Measurements from ENCODE around the gene ATG4D. TPM values are rescaled to one million over a fixed set of nuclear protein-coding genes. Genes with fewer than 3 reads are reported as not detected.

Gene ATG4D
- total and polyA plus RNA-seq, 2 of the 4 experiments (the other 2 are of a cell fraction): 8.2 to 21.8 TPM

- H3K9me1 ChIP-seq (ENCODE audit: insufficient read depth, low read length): no peaks in the 10 kb centered on the region
- in situ Hi-C loops (cut with MboI; ENCODE audit: low sequenced_read_pairs) (no loop called here), intact Hi-C loops (cut with micrococcal nuclease) (no loop called here), dilution Hi-C loops (cut with HindIII; ENCODE audit: low sequenced_read_pairs, unreplicated experiment) (no loop called here)
- H4K91ac ChIP-seq (ENCODE audit: insufficient read depth, low read depth, low read length): no peak overlapping the region
- H3K23ac ChIP-seq (ENCODE audit: low read depth, low read length): no peak overlapping the region
- H2AK9ac ChIP-seq (replicated peaks; ENCODE audit: low read depth, low read length, poor library complexity): no peak overlapping the region
- BruUV-seq (replicated peaks): no TSS peak
- no peak overlapping the region for H2BK5ac ChIP-seq (ENCODE audit: low read depth, low read length, poor library complexity, severe bottlenecking)
- no peak overlapping the region for H3K27ac ChIP-seq (ENCODE audit: insufficient read depth, low read length)
- no peak overlapping the region for H2BK120ac ChIP-seq (ENCODE audit: low read depth, low read length)
- H2AFZ ChIP-seq (replicated peaks; ENCODE audit: low read length, poor library complexity): no peak overlapping the region
- H2AK5ac ChIP-seq (ENCODE audit: low read depth, low read length): no peak overlapping the region
- H3K9me3 ChIP-seq (ENCODE audit: control insufficient read depth, insufficient read depth, low read length): no peaks in the 10 kb centered on the region
- ChIA-PET POLR2A (ENCODE audit: unreplicated experiment) (no interaction called here), CTCF (no interaction called here)
- no peak overlapping the region for H3K56ac ChIP-seq (ENCODE audit: extremely low read depth, insufficient read depth, low read length)
- H3K4ac ChIP-seq (ENCODE audit: low read depth, low read length): no peak overlapping the region
- TF ChIP-seq USF2 (IDR thresholded peaks at IDR 0.05; ENCODE audit: low read depth, low read length) (no peak), NFE2L2 (IDR thresholded peaks at IDR 0.05; ENCODE audit: low read depth, low read length) (no peak), RAD21 (IDR thresholded peaks at IDR 0.05; ENCODE audit: low read length) (no peak)
- DNase-seq: no peak
- H3K4me1 ChIP-seq (ENCODE audit: control insufficient read depth, insufficient read depth, low read length): no peaks in the 10 kb centered on the region
- no peaks in the 10 kb centered on the region for H4K20me1 ChIP-seq (ENCODE audit: insufficient read depth, low read length)
- H3K14ac ChIP-seq (replicated peaks; ENCODE audit: low read depth, low read length): no peak overlapping the region
- peaks cover 7% of the 10 kb centered on the region for H3K27me3 ChIP-seq (ENCODE audit: control insufficient read depth, insufficient read depth, low read length)
- ATAC-seq (ENCODE audit: low read depth): no peak
- no peak overlapping the region for H3K9ac ChIP-seq (ENCODE audit: low read depth, low read length)
- H3K36me3 ChIP-seq (ENCODE audit: control insufficient read depth, insufficient read depth, low read length): no peaks in the 10 kb centered on the region
- H3K18ac ChIP-seq (ENCODE audit: low read depth, low read length): no peak overlapping the region
- H3K4me2 ChIP-seq (ENCODE audit: low read depth, low read length): no peak overlapping the region
- no peak overlapping the region for H2BK15ac ChIP-seq (ENCODE audit: low read depth, low read length)
- H4K8ac ChIP-seq (ENCODE audit: low read depth in 2 of 2, low read length in 2 of 2): no peak overlapping the region
- 44% methylated on average over 3 of the region's 11 CpGs; no CpG with 5 or more reads in 1 of the 2 experiments for WGBS, 2 experiments (ENCODE audit: extremely low coverage in 2 of 2, insufficient read length in 1 of 2)
- no peak overlapping the region for H4K5ac ChIP-seq (ENCODE audit: low read depth, low read length)
- H3K4me3 ChIP-seq (ENCODE audit: insufficient read depth, low read depth, low read length): no peak overlapping the region
- no peaks in the 10 kb centered on the region for H3K79me1 ChIP-seq (ENCODE audit: low read depth in 1 of 2, low read length in 2 of 2)
- H2BK20ac ChIP-seq (ENCODE audit: low read depth, low read length): no peak overlapping the region
These were observed 6.0 kb upstream of the ATG4D start for GRCh38 chr19:10537668-10538067.
